ENCODE measurements around the gene SORCS2.

GRCh38 chr4:7765666-7766065 lies 573.3 kb downstream of the SORCS2 start:
- TF ChIP-seq CTCF (conservative IDR thresholded peaks at IDR 0.05; ENCODE audit: low read depth, low read length), result no peak
- TF ChIP-seq USF2 (IDR thresholded peaks at IDR 0.05; ENCODE audit: low read depth, low read length), result no peak
- no peak for TF ChIP-seq POLR2A (IDR thresholded peaks at IDR 0.05; ENCODE audit: low read depth, low read length)
- no peak for TF ChIP-seq BHLHE40 (IDR thresholded peaks at IDR 0.05; ENCODE audit: low read depth, low read length)
- no peak for TF ChIP-seq SMC3 (IDR thresholded peaks at IDR 0.05; ENCODE audit: low read depth, low read length)
- TF ChIP-seq CHD1 (IDR thresholded peaks at IDR 0.05; ENCODE audit: low read depth, low read length), result no peak
- no peak for TF ChIP-seq ELK1 (IDR thresholded peaks at IDR 0.05; ENCODE audit: borderline replicate concordance, low read depth, low read length)
- TF ChIP-seq CEBPB (IDR thresholded peaks at IDR 0.05; ENCODE audit: low read depth, low read length), result no peak
- TF ChIP-seq RAD21 (IDR thresholded peaks at IDR 0.05; ENCODE audit: low read length), result no peak
- no peak for TF ChIP-seq RCOR1 (IDR thresholded peaks at IDR 0.05; ENCODE audit: insufficient replicate concordance, low read length)
- TF ChIP-seq MAFK (IDR thresholded peaks at IDR 0.05; ENCODE audit: low read depth, low read length), result no peak
- no peak for TF ChIP-seq MAZ (IDR thresholded peaks at IDR 0.05; ENCODE audit: borderline replicate concordance, low read depth, low read length)
